Subcutaneous abdominal adipose tissue (tissue), 5 donors: ENCODE data around the gene ALG14.

Experiments used
- H3K27ac ChIP-seq: one replicate; pipeline ENCODE4 v1.7.0; 2013; ENCODE audit warnings: low read depth, mild to moderate bottlenecking, inconsistent platforms, low read length, moderate library complexity
- H3K27me3 ChIP-seq, 5 donors: one replicate each; pipeline ENCODE4 v1.7.0; 2013; ENCODE audit warnings: low read length in 5 of 5, inconsistent platforms in 1 of 5; ENCODE audit not compliant: control insufficient read depth in 5 of 5, insufficient read depth in 4 of 5
- H3K36me3 ChIP-seq, 5 donors: one replicate each; pipeline ENCODE4 v1.7.0; 2013; ENCODE audit warnings: low read length in 5 of 5; ENCODE audit not compliant: control insufficient read depth in 5 of 5, insufficient read depth in 5 of 5
- H3K4me1 ChIP-seq, 5 donors: one replicate each; pipeline ENCODE4 v1.7.0; 2013; ENCODE audit warnings: low read length in 5 of 5, mild to moderate bottlenecking in 3 of 5, moderate library complexity in 1 of 5; ENCODE audit not compliant: control insufficient read depth in 5 of 5, insufficient read depth in 5 of 5
- H3K4me3 ChIP-seq, 5 donors: one replicate each; pipeline ENCODE4 v1.7.0; 2013; ENCODE audit warnings: low read length in 5 of 5, low read depth in 1 of 5
- H3K9ac ChIP-seq, 5 donors: one replicate each; pipeline ENCODE4 v1.7.0; 2013; ENCODE audit warnings: low read length in 5 of 5, mild to moderate bottlenecking in 4 of 5, moderate library complexity in 3 of 5
- H3K9me3 ChIP-seq, 5 donors: one replicate each; pipeline ENCODE4 v1.7.0; 2013; ENCODE audit warnings: low read length in 5 of 5; ENCODE audit not compliant: control insufficient read depth in 5 of 5
- donor health status: healthy.
- donor health status: healthy.
- donor health status: healthy.
- donor health status: healthy.
- donor health status: healthy.

The ALG14 gene

GRCh38 chr1:94970783-94971182 is 102.0 kb downstream of the ALG14 start:
- Histone ChIP-seq H3K27ac (no peak overlapping the region), H3K9ac (no peak overlapping the region), H3K4me3 (no peak overlapping the region), H3K4me1 (peaks cover 2 to 19% (median 13%) of the 10 kb centered on the region in 5 donors), H3K36me3 (no peaks in the 10 kb centered on the region), H3K27me3 (no peaks in the 10 kb centered on the region), H3K9me3 (no peaks in the 10 kb centered on the region)

- H3K36me3 ChIP-seq = no peaks in the 10 kb centered on the region
- peaks cover 2 to 14% (median 9%) of the 10 kb centered on the region in 5 donors for H3K4me1 ChIP-seq
- H3K4me3 ChIP-seq = no peak overlapping the region
- H3K27ac ChIP-seq = no peak overlapping the region
- no peaks in the 10 kb centered on the region for H3K27me3 ChIP-seq
- no peaks in the 10 kb centered on the region for H3K9me3 ChIP-seq
- H3K9ac ChIP-seq = no peak overlapping the region
These were observed 103.6 kb downstream of the ALG14 start for GRCh38 chr1:94969137-94969536.

- no peak overlapping the region for H3K27ac ChIP-seq
- no peak overlapping the region for H3K4me3 ChIP-seq
- no peaks in the 10 kb centered on the region for H3K36me3 ChIP-seq
These were observed 106.7 kb downstream of the ALG14 start for GRCh38 chr1:94966033-94966432.

GRCh38 chr1:94963864-94964263 is 108.9 kb downstream of the ALG14 start:
- H3K9ac ChIP-seq = no peak overlapping the region
- H3K4me1 ChIP-seq = peaks cover 0 to 21% (median 15%) of the 10 kb centered on the region in 5 donors
- H3K27me3 ChIP-seq = no peaks in the 10 kb centered on the region
- no peak overlapping the region for H3K4me3 ChIP-seq
- no peak overlapping the region for H3K27ac ChIP-seq
- H3K36me3 ChIP-seq = no peaks in the 10 kb centered on the region
- H3K9me3 ChIP-seq = no peaks in the 10 kb centered on the region

More at GRCh38 chr1:94966033-94966432, 106.7 kb downstream of the ALG14 start:
- no peak overlapping the region for H3K9ac ChIP-seq
- no peaks in the 10 kb centered on the region for H3K27me3 ChIP-seq
- H3K4me1 ChIP-seq = peaks cover 2 to 24% (median 19%) of the 10 kb centered on the region in 5 donors
- H3K9me3 ChIP-seq = no peaks in the 10 kb centered on the region

- peak overlapping the region; percentile 67 to 86 (median 72) for H3K4me3 ChIP-seq
- peak overlapping the region; percentile 57 to 79 (median 70) for H3K9ac ChIP-seq
- peaks cover 0 to 21% (median 15%) of the 10 kb centered on the region in 5 donors for H3K4me1 ChIP-seq
- peak overlapping the region; percentile 93 for H3K27ac ChIP-seq
- no peaks in the 10 kb centered on the region for H3K9me3 ChIP-seq
- H3K27me3 ChIP-seq = no peaks in the 10 kb centered on the region
- no peaks in the 10 kb centered on the region for H3K36me3 ChIP-seq
These were observed 110.1 kb downstream of the ALG14 start for GRCh38 chr1:94962409-94963265.

- Histone ChIP-seq H3K27ac (peak overlapping the region; percentile 93), H3K9ac (peak overlapping the region in 1 of 5 donors; percentile 68), H3K9me3 (no peaks in the 10 kb centered on the region), H3K27me3 (no peaks in the 10 kb centered on the region), H3K36me3 (no peaks in the 10 kb centered on the region), H3K4me3 (peak overlapping the region in 3 of 5 donors; percentile 68 to 77 (median 72)), H3K4me1 (peaks cover 0 to 21% (median 15%) of the 10 kb centered on the region in 5 donors)
These were observed 110.8 kb downstream of the ALG14 start for GRCh38 chr1:94961988-94962387.

- Histone ChIP-seq H3K4me1 (peaks cover 0 to 21% (median 15%) of the 10 kb centered on the region in 5 donors), H3K27me3 (no peaks in the 10 kb centered on the region), H3K9ac (no peak overlapping the region), H3K9me3 (no peaks in the 10 kb centered on the region), H3K36me3 (no peaks in the 10 kb centered on the region), H3K27ac (peak overlapping the region; percentile 93), H3K4me3 (no peak overlapping the region)
These were observed 111.2 kb downstream of the ALG14 start for GRCh38 chr1:94961582-94961981.

GRCh38 chr1:94958081-94958480 is 114.7 kb downstream of the ALG14 start:
- Histone ChIP-seq H3K4me3 (no peak overlapping the region), H3K36me3 (no peaks in the 10 kb centered on the region), H3K27ac (no peak overlapping the region), H3K4me1 (peaks cover 2 to 32% (median 25%) of the 10 kb centered on the region in 5 donors), H3K27me3 (no peaks in the 10 kb centered on the region), H3K9me3 (no peaks in the 10 kb centered on the region), H3K9ac (no peak overlapping the region)

- Histone ChIP-seq H3K27ac (peak overlapping the region; percentile 38), H3K27me3 (no peaks in the 10 kb centered on the region), H3K4me3 (no peak overlapping the region), H3K4me1 (peaks cover 2 to 23% (median 14%) of the 10 kb centered on the region in 5 donors), H3K9ac (no peak overlapping the region), H3K36me3 (no peaks in the 10 kb centered on the region), H3K9me3 (no peaks in the 10 kb centered on the region)
These were observed 116.8 kb downstream of the ALG14 start for GRCh38 chr1:94955767-94956632.
